ENCODE data around the gene SGTA. TPM values are rescaled to one million over a fixed set of nuclear protein-coding genes. Genes with fewer than 3 reads are reported as not detected.

Gene SGTA
- polyA plus RNA-seq, 3 donors: 21.6 to 35.4 (median 22.0) TPM

DNA sequence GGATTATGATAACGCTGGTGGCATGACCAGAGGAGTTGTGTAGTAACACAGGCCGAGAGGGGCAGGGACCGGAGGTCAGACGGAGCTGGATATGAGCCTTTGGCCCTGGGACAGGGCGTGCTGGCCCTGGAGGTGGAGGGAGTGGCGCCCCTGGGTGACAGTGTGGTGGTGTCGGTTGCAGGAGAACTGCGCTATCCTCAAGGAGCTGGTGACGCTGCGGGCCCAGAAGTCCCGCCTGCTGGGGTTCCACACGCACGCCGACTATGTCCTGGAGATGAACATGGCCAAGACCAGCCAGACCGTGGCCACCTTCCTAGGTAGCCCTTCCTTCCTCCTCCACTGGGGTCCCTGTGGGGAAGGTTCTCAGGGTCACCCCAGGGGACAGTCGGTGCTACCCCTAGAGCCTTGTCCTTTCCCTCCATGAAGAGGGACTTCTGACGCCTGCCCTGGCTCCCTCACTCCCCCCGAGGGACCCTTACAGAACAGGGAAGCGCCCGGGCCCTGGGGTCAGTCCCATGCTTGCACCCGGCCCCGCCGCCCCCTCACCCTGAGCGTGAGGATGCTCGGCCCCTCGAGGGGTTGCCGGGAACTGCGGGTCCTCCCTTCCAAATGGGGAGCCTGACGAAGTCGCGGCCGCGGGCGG lies 23.8 kb upstream of the SGTA start:
- peaks cover 36 to 44% of the 10 kb centered on the region in 2 donors for H3K36me3 ChIP-seq (replicated peaks in 1 of 2; ENCODE audit: control insufficient read depth in 1 of 2, insufficient read depth in 2 of 2, low read length in 2 of 2)
- no peak overlapping the region for H2AFZ ChIP-seq (ENCODE audit: insufficient read depth, low read depth, low read length, poor library complexity, severe bottlenecking)
- Mint-ChIP-seq H3K27me3 (ENCODE audit: low read depth in 3 of 3) (peaks cover 0 to 2% (median 0%) of the 10 kb centered on the region in 3 donors), H3K36me3 (peaks cover 36 to 66% of the 10 kb centered on the region in 2 donors), H3K27ac (no peak overlapping the region), H3K4me3 (no peak overlapping the region), H3K9me3 (peaks cover 0 to 4% (median 0%) of the 10 kb centered on the region in 7 donors), H3K4me1 (no peaks in the 10 kb centered on the region)
- H3K79me2 ChIP-seq (ENCODE audit: insufficient read depth, low read length): no peaks in the 10 kb centered on the region
- intact Hi-C loops (cut with micrococcal nuclease): no loop called here
- 98% methylated on average over 32 of the region's 34 CpGs for WGBS (ENCODE audit: insufficient coverage)
- DNase-seq: no peak
- H3K4me2 ChIP-seq (replicated peaks; ENCODE audit: extremely low read depth, low read length, poor library complexity, severe bottlenecking): no peak overlapping the region
- TF ChIP-seq, protein P1, sequence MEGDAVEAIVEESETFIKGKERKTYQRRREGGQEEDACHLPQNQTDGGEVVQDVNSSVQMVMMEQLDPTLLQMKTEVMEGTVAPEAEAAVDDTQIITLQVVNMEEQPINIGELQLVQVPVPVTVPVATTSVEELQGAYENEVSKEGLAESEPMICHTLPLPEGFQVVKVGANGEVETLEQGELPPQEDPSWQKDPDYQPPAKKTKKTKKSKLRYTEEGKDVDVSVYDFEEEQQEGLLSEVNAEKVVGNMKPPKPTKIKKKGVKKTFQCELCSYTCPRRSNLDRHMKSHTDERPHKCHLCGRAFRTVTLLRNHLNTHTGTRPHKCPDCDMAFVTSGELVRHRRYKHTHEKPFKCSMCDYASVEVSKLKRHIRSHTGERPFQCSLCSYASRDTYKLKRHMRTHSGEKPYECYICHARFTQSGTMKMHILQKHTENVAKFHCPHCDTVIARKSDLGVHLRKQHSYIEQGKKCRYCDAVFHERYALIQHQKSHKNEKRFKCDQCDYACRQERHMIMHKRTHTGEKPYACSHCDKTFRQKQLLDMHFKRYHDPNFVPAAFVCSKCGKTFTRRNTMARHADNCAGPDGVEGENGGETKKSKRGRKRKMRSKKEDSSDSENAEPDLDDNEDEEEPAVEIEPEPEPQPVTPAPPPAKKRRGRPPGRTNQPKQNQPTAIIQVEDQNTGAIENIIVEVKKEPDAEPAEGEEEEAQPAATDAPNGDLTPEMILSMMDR (IDR thresholded peaks at IDR 0.05): no peak
- no peaks in the 10 kb centered on the region for H3K27me3 ChIP-seq (ENCODE audit: control insufficient read depth in 2 of 2, insufficient read depth in 2 of 2, low read length in 2 of 2)
- H3K9me3 ChIP-seq (replicated peaks in 1 of 2; ENCODE audit: control insufficient read depth in 1 of 2, insufficient read depth in 1 of 2, low read length in 2 of 2): no peaks in the 10 kb centered on the region
- no peak overlapping the region for H3K27ac ChIP-seq (ENCODE audit: low read depth in 1 of 2, low read length in 2 of 2)
- H4K20me1 ChIP-seq (ENCODE audit: insufficient read depth, low read length): no peaks in the 10 kb centered on the region
- no peak overlapping the region for H3K4me3 ChIP-seq (replicated peaks in 1 of 3; ENCODE audit: low read depth in 2 of 3, low read length in 3 of 3)
- H3K9ac ChIP-seq (ENCODE audit: insufficient read depth, low read length, poor library complexity, severe bottlenecking): no peak overlapping the region
- H3K4me1 ChIP-seq (ENCODE audit: control insufficient read depth in 1 of 2, insufficient read depth in 2 of 2, low read length in 2 of 2): no peaks in the 10 kb centered on the region

DNA sequence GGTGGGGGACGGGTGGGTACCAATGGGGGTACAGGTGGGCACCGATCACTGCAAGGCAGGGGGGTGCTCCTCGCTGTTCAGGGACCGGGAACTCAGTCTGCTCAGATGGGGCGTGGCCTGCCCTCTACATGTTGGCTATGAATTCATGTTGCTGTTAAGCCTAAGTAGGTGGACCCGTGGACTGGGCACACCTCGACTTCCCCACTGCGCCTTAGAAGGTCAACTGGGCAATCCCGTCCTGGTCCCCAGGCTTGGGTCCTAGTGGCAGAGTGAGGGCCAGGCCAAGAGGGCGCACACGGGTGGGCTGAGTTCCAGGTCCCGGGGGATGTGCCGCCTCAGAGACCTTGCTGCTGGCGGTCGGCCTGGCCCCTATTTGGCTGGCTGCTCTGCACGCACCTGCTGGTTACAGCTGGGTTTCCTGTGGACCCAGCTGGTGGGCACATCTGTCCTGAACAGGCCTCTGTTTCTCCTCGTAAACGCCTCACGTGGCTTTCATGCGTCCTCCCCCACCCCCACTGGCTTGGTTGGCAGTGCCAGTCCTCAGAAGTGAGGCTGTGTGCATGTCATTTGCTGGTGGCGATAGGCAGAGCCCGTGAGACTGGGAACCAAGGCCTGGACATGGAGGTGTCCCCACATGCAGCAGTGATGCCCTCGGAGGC lies 23.0 kb upstream of the SGTA start:
- H3K27me3 Mint-ChIP-seq (ENCODE audit: low read depth in 3 of 3): peaks cover 0 to 2% (median 0%) of the 10 kb centered on the region in 3 donors
- peaks cover 0 to 5% (median 0%) of the 10 kb centered on the region in 7 donors for H3K9me3 Mint-ChIP-seq
- H4K20me1 ChIP-seq (ENCODE audit: insufficient read depth, low read length): no peaks in the 10 kb centered on the region
- no peak overlapping the region for H3K9ac ChIP-seq (ENCODE audit: insufficient read depth, low read length, poor library complexity, severe bottlenecking)
- TF ChIP-seq, protein P1 (IDR thresholded peaks at IDR 0.05): no peak
- no peaks in the 10 kb centered on the region for H3K9me3 ChIP-seq (replicated peaks in 1 of 2; ENCODE audit: control insufficient read depth in 1 of 2, insufficient read depth in 1 of 2, low read length in 2 of 2)
- no peaks in the 10 kb centered on the region for H3K4me1 Mint-ChIP-seq
- H3K4me2 ChIP-seq (replicated peaks; ENCODE audit: extremely low read depth, low read length, poor library complexity, severe bottlenecking): no peak overlapping the region
- 99% methylated on average over 21 of the region's 23 CpGs for WGBS (ENCODE audit: insufficient coverage)
- no peak overlapping the region for H3K4me3 ChIP-seq (replicated peaks in 1 of 3; ENCODE audit: low read depth in 2 of 3, low read length in 3 of 3)
- peaks cover 34 to 52% of the 10 kb centered on the region in 2 donors for H3K36me3 ChIP-seq (replicated peaks in 1 of 2; ENCODE audit: control insufficient read depth in 1 of 2, insufficient read depth in 2 of 2, low read length in 2 of 2)
- no peaks in the 10 kb centered on the region for H3K4me1 ChIP-seq (ENCODE audit: control insufficient read depth in 1 of 2, insufficient read depth in 2 of 2, low read length in 2 of 2)
- H3K27me3 ChIP-seq (ENCODE audit: control insufficient read depth in 2 of 2, insufficient read depth in 2 of 2, low read length in 2 of 2): no peaks in the 10 kb centered on the region
- intact Hi-C loops (cut with micrococcal nuclease): no loop called here
- no peak overlapping the region for H3K4me3 Mint-ChIP-seq
- peaks cover 36 to 65% of the 10 kb centered on the region in 2 donors for H3K36me3 Mint-ChIP-seq
- DNase-seq: no peak
- H3K27ac Mint-ChIP-seq: peak overlapping the region in 1 of 7 donors; percentile 40
- H3K27ac ChIP-seq (ENCODE audit: low read depth in 1 of 2, low read length in 2 of 2): no peak overlapping the region
- H3K79me2 ChIP-seq (ENCODE audit: insufficient read depth, low read length): no peaks in the 10 kb centered on the region
- H2AFZ ChIP-seq (ENCODE audit: insufficient read depth, low read depth, low read length, poor library complexity, severe bottlenecking): no peak overlapping the region
